Muscle of arm (tissue), 12 donors: ENCODE results near the gene IGF2BP2. TPM values are rescaled to one million over a fixed set of nuclear protein-coding genes. Genes with fewer than 3 reads are reported as not detected.
"Not testable (repeated sequence)": the region's sequence is repeated elsewhere in the genome, so short reads cannot be mapped to it uniquely, and the experiment has no call there.

Experiments used
- DNase-seq: peaks from one replicate; pipeline ENCODE4 v3.0.0-alpha.2; 2013
- polyA plus RNA-seq, 12 donors: library from polyadenylated mRNA; unstranded; fragments of 120-200 nt; gene quantifications; one replicate each; pipeline ENCODE4 v1.2.1, GENCODE V29; 2013; ENCODE audit not compliant: insufficient read length in 12 of 12

The IGF2BP2 gene
- polyA plus RNA-seq, 12 donors = 38.5 to 153 (median 49.6) TPM

GRCh38 chr3:185715091-185715490 lies 109.8 kb downstream of the IGF2BP2 start:
- DNase-seq = no peak

GRCh38 chr3:185714085-185714484 lies 110.8 kb downstream of the IGF2BP2 start:
- no peak for DNase-seq

GRCh38 chr3:185713015-185713414 lies 111.8 kb downstream of the IGF2BP2 start:
- no peak for DNase-seq

GRCh38 chr3:185712337-185712736 lies 112.5 kb downstream of the IGF2BP2 start:
- no peak for DNase-seq

GRCh38 chr3:185711255-185711870 lies 113.5 kb downstream of the IGF2BP2 start:
- DNase-seq = no peak

- no peak for DNase-seq
These were observed 115.4 kb downstream of the IGF2BP2 start for GRCh38 chr3:185709251-185709955.

GRCh38 chr3:185708392-185708791 lies 116.5 kb downstream of the IGF2BP2 start:
- no peak for DNase-seq

- DNase-seq = no peak
These were observed 119.3 kb downstream of the IGF2BP2 start for GRCh38 chr3:185705498-185705897.

GRCh38 chr3:185702262-185703225 lies 122.3 kb downstream of the IGF2BP2 start:
- no peak for DNase-seq

- no peak for DNase-seq
These were observed 123.1 kb downstream of the IGF2BP2 start for GRCh38 chr3:185701611-185702261.

- DNase-seq = no peak
These were observed 124.9 kb downstream of the IGF2BP2 start for GRCh38 chr3:185699927-185700326.

GRCh38 chr3:185697228-185697627 lies 127.6 kb downstream of the IGF2BP2 start:
- not testable (repeated sequence) for DNase-seq

- DNase-seq = no peak
These were observed 128.8 kb downstream of the IGF2BP2 start for GRCh38 chr3:185696039-185696438.

GRCh38 chr3:185693985-185694653 lies 130.7 kb downstream of the IGF2BP2 start:
- no peak for DNase-seq

GRCh38 chr3:185691622-185692021 lies 133.2 kb downstream of the IGF2BP2 start:
- DNase-seq = no peak

- no peak for DNase-seq
These were observed 137.5 kb downstream of the IGF2BP2 start for GRCh38 chr3:185687271-185687878.

GRCh38 chr3:185685231-185686035 lies 139.4 kb downstream of the IGF2BP2 start:
- DNase-seq = no peak

- no peak for DNase-seq
These were observed 144.6 kb downstream of the IGF2BP2 start for GRCh38 chr3:185680231-185680630.

- DNase-seq = no peak
These were observed 146.8 kb downstream of the IGF2BP2 start for GRCh38 chr3:185678027-185678426.
